Uterine smooth muscle cell (primary cell): ENCODE measurements around the gene MED17. TPM values are rescaled to one million over a fixed set of nuclear protein-coding genes. Genes with fewer than 3 reads are reported as not detected.

Source experiments
- total RNA-seq: library from RNA; depleted of rRNA; stranded (reverse); fragments of >200 nt; gene quantifications from 2 replicates; pipeline ENCODE4 v1.2.3, GENCODE V29; 2014

MED17 gene
- total RNA-seq, result 31.0 and 35.4 TPM in 2 replicates

GRCh38 chr11:93784145-93784934 lies at the start of gene MED17:
TSS of gene MED17 (plus strand) at chr11:93784282. CDS start at chr11:93784514, 232 bp downstream.

GRCh38 chr11:93741094-93741881 lies 42.8 kb upstream of the MED17 start, which contains the start of the genes C11orf54 and TAF1D:
TSS of gene C11orf54 (plus strand) at chr11:93741672. CDS start at chr11:93747394, 5,722 bp downstream.
TSS of gene TAF1D (minus strand) at chr11:93741495. CDS start at chr11:93739304, 2,191 bp downstream.

GRCh38 chr11:93850594-93851018 lies 66.5 kb downstream of the MED17 start, which contains the start of gene VSTM5:
TSS of gene VSTM5 (minus strand) at chr11:93850618. CDS start at chr11:93850502, 116 bp downstream.

Other genes with a start within 250 kb of the MED17 start
- 8.7 and 13.9 TPM in 2 replicates for gene SMCO4, start 240.9 kb upstream of the MED17 start, total RNA-seq
- 18.9 and 29.3 TPM in 2 replicates for gene CEP295, start 122.6 kb upstream of the MED17 start, total RNA-seq
- gene TAF1D, start 42.8 kb upstream of the MED17 start, total RNA-seq, result 197 and 254 TPM in 2 replicates
- gene C11orf54, start 42.6 kb upstream of the MED17 start, total RNA-seq, result 11.1 and 19.6 TPM in 2 replicates
- 0.62 and 1.00 TPM in 2 replicates for gene VSTM5, start 66.3 kb downstream of the MED17 start, total RNA-seq
- 0.11 TPM in 1 of 2 replicates, not detected in the other for gene HEPHL1, start 237.1 kb downstream of the MED17 start, total RNA-seq